ENCODE data around the gene IZUMO4.

DNA sequence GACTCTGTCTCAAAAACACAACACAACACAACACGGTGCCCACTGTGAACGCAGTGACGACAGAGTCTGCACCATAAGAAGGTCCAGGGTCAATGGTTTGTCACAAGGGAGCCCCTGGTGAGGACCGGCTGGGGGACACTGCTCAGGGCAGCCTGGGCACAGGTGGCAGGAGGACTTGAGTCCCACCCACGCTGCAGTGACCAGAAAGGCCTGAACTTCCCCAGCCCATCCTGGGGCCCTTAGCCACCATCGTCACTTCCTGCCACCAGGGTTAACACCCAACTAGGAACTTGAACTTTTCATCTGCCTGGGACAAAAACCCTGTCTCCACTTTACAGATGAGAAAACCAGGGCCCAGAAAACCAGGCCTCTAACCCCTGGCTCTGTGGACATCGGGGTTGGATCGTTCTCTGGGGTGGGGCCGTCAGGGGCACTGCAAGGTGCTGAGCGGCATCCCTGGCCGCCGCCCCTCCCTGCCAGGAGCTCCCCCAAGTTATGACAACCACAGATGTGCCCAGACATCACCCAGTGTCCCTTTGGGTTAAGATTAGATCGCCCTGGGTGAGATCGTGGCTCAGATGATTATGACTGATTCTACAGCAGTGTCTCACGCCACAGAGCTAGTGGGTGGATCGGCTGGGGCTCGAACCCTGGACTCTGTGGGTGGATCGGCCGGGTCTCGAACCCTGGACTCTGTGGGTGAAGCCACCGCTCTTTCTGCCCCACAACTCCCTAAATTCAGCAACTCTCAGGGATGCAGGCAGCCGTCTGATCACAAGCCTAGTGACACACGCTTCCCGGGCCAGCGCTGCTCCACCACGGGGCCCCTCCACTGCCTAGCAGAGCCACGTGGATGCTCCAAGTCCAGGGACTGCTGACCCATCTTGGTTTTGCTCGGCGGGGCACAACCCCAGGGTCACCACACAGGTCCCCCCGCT is 14.6 kb upstream of the IZUMO4 start:
- TF ChIP-seq, protein P1, sequence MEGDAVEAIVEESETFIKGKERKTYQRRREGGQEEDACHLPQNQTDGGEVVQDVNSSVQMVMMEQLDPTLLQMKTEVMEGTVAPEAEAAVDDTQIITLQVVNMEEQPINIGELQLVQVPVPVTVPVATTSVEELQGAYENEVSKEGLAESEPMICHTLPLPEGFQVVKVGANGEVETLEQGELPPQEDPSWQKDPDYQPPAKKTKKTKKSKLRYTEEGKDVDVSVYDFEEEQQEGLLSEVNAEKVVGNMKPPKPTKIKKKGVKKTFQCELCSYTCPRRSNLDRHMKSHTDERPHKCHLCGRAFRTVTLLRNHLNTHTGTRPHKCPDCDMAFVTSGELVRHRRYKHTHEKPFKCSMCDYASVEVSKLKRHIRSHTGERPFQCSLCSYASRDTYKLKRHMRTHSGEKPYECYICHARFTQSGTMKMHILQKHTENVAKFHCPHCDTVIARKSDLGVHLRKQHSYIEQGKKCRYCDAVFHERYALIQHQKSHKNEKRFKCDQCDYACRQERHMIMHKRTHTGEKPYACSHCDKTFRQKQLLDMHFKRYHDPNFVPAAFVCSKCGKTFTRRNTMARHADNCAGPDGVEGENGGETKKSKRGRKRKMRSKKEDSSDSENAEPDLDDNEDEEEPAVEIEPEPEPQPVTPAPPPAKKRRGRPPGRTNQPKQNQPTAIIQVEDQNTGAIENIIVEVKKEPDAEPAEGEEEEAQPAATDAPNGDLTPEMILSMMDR (conservative IDR thresholded peaks at IDR 0.05; ENCODE audit: low read depth, low read length), result no peak
- no peak for TF ChIP-seq EZH2 (IDR thresholded peaks at IDR 0.05; ENCODE audit: borderline replicate concordance, low read depth, low read length, poor library complexity, severe bottlenecking)
